MCF 10A (cell line): ENCODE results near the gene CSRP1. TPM values are rescaled to one million over a fixed set of nuclear protein-coding genes. Genes with fewer than 3 reads are reported as not detected.
A peak's percentile ranks its signal among the peaks of the same experiment; 100 is the strongest.

Experiments used
- BruUV-seq: library from RNA; stranded (reverse); fragments of 400-500 nt; replicated peaks from 2 replicates; lab custom pipeline; 2021; lab: Mats Ljungman, UMichigan
- CTCF ChIA-PET: fragments of 300-600 bp; sonication (Branson Sonifier 250); formaldehyde crosslinking; extraction: SDS; loops from one replicate; lab custom pipeline; 2021; ENCODE audit warnings: antibody characterized with exemption, inconsistent platforms; lab: Yijun Ruan, JAX
- POLR2A ChIA-PET: fragments of 300-600, 350-650 bp; sonication (Branson Sonifier 250); formaldehyde crosslinking; extraction: SDS; loops from one replicate; lab custom pipeline; 2020; ENCODE audit warnings: antibody characterized with exemption, inconsistent platforms; lab: Yijun Ruan, JAX
- DNase-seq: peaks from one replicate; pipeline ENCODE4 v3.0.0-alpha.2; 2018; ENCODE audit not compliant: unreplicated experiment
- H3K27ac Mint-ChIP-seq: one replicate; pipeline ENCODE4 v1.8.0; 2022; ENCODE audit warnings: mild to moderate bottlenecking, low read depth, mixed read lengths; ENCODE audit not compliant: unreplicated experiment
- H3K27me3 Mint-ChIP-seq: one replicate; pipeline ENCODE4 v1.8.0; 2022; ENCODE audit warnings: mixed read lengths; ENCODE audit not compliant: insufficient read depth, unreplicated experiment
- H3K36me3 Mint-ChIP-seq: one replicate; pipeline ENCODE4 v1.8.0; 2022; ENCODE audit warnings: mild to moderate bottlenecking, moderate library complexity, mixed read lengths; ENCODE audit not compliant: insufficient read depth, unreplicated experiment
- H3K4me1 Mint-ChIP-seq: one replicate; pipeline ENCODE4 v1.8.0; 2022; ENCODE audit warnings: mixed read lengths; ENCODE audit not compliant: insufficient read depth, unreplicated experiment
- H3K4me3 Mint-ChIP-seq: one replicate; pipeline ENCODE4 v1.8.0; 2022; ENCODE audit warnings: mild to moderate bottlenecking, moderate library complexity, mixed read lengths; ENCODE audit not compliant: unreplicated experiment
- H3K9me3 Mint-ChIP-seq: one replicate; pipeline ENCODE4 v1.8.0; 2022; ENCODE audit warnings: mixed read lengths; ENCODE audit not compliant: unreplicated experiment
- CTCF ChIP-seq: fragments of 200-600 bp; IDR thresholded peaks from one replicate; pipeline ENCODE4 v1.8.0; 2022; ENCODE audit warnings: antibody characterized with exemption, mild to moderate bottlenecking; ENCODE audit not compliant: unreplicated experiment
- intact Hi-C: fragments of 100-400 bp; cut with micrococcal nuclease; formaldehyde crosslinking; loops from 2 replicates; pipeline ENCODE4 v1.14.1; 2022
- total RNA-seq: library from RNA; stranded (reverse); gene quantifications from 2 replicates; pipeline ENCODE4 v1.2.3, GENCODE V29; 2022

The CSRP1 gene
- total RNA-seq, 1 experiment from 2014 or later, result 358 TPM

GRCh38 chr1:201509601-201510374 is 2.9 kb upstream of the CSRP1 start:
- H3K9me3 Mint-ChIP-seq, result no peaks in the 10 kb centered on the region
- intact Hi-C loops, result no loop called here
- no peak overlapping the region for H3K27ac Mint-ChIP-seq
- TF ChIP-seq CTCF, result no peak
- H3K4me1 Mint-ChIP-seq, result peaks cover 26% of the 10 kb centered on the region
- ChIA-PET POLR2A (interaction anchor here (0.6 to 15.5 kb wide), 6 partner anchors 22 to 52 kb away, joined by 3 to 330 read pairs (median 4); partner anchors contain the start of gene PHLDA3), CTCF (interaction anchor here (0.6 to 58.0 kb wide), 7 partner anchors 9 to 116 kb away, joined by 3 to 3816 read pairs (median 5); partner anchors contain the start of genes CSRP1 and PHLDA3)
- H3K27me3 Mint-ChIP-seq, result no peaks in the 10 kb centered on the region
- peaks cover 4% of the 10 kb centered on the region for H3K36me3 Mint-ChIP-seq
- DNase-seq, result no peak
- H3K4me3 Mint-ChIP-seq, result no peak overlapping the region
- BruUV-seq, result no TSS peak

GRCh38 chr1:201508809-201509208 is 1.9 kb upstream of the CSRP1 start:
- TF ChIP-seq CTCF, result no peak
- Mint-ChIP-seq H3K4me1 (peaks cover 34% of the 10 kb centered on the region), H3K9me3 (no peaks in the 10 kb centered on the region), H3K27ac (no peak overlapping the region), H3K27me3 (no peaks in the 10 kb centered on the region), H3K4me3 (no peak overlapping the region), H3K36me3 (peaks cover 4% of the 10 kb centered on the region)
- no TSS peak for BruUV-seq
- ChIA-PET POLR2A (interaction anchor here (1.8 to 15.5 kb wide), 3 partner anchors 21 to 44 kb away, joined by 5 to 330 read pairs (median 227); partner anchors contain the start of gene PHLDA3), CTCF (interaction anchor here (8.6 to 58.0 kb wide), 2 partner anchors 24 to 36 kb away, joined by 136 to 3816 read pairs; partner anchors contain the start of genes CSRP1 and PHLDA3)
- intact Hi-C loops, result no loop called here
- DNase-seq, result no peak

- POLR2A ChIA-PET, result interaction anchor here (0.5 to 15.5 kb wide), 11 partner anchors 8 to 257 kb away, joined by 3 to 330 read pairs (median 5); partner anchors contain the start of gene PHLDA3
- peak overlapping the region; percentile 86 for H3K27ac Mint-ChIP-seq
- CTCF ChIA-PET, result interaction anchor here (0.6 to 70.3 kb wide), 9 partner anchors 3 to 202 kb away, joined by 3 to 3816 read pairs (median 4); partner anchors contain the start of genes CSRP1 and PHLDA3
- TSS peak; percentile 38 for BruUV-seq
- H3K4me1 Mint-ChIP-seq, result peaks cover 49% of the 10 kb centered on the region
- H3K36me3 Mint-ChIP-seq, result peaks cover 5% of the 10 kb centered on the region
- no peaks in the 10 kb centered on the region for H3K9me3 Mint-ChIP-seq
- intact Hi-C loops, result no loop called here
- DNase-seq, result no peak
- TF ChIP-seq CTCF, result no peak
- H3K4me3 Mint-ChIP-seq, result peak overlapping the region; percentile 79
- H3K27me3 Mint-ChIP-seq, result no peaks in the 10 kb centered on the region
These were observed 395 bp upstream of the CSRP1 start for GRCh38 chr1:201507360-201507675.

- peaks cover 10% of the 10 kb centered on the region for H3K36me3 Mint-ChIP-seq
- no peak for DNase-seq
- H3K4me1 Mint-ChIP-seq, result peaks cover 59% of the 10 kb centered on the region
- H3K9me3 Mint-ChIP-seq, result no peaks in the 10 kb centered on the region
- peak overlapping the region; percentile 86 for H3K27ac Mint-ChIP-seq
- H3K27me3 Mint-ChIP-seq, result no peaks in the 10 kb centered on the region
- BruUV-seq, result TSS peak; percentile 44
- no peak for TF ChIP-seq CTCF
- POLR2A ChIA-PET, result interaction anchor here (0.6 to 15.5 kb wide), 13 partner anchors 14 to 650 kb away, joined by 3 to 330 read pairs (median 5); partner anchors contain the start of gene PHLDA3
- CTCF ChIA-PET, result interaction anchor here (5.8 to 70.3 kb wide), 3 partner anchors 2 to 70 kb away, joined by 30 to 3816 read pairs (median 3816); partner anchors contain the start of genes CSRP1 and PHLDA3
- peak overlapping the region; percentile 79 for H3K4me3 Mint-ChIP-seq
- intact Hi-C loops, result no loop called here
These were observed 831 bp downstream of the CSRP1 start for GRCh38 chr1:201506092-201506491.
